ENCODE data around the gene TBX5. TPM values are rescaled to one million over a fixed set of nuclear protein-coding genes. Genes with fewer than 3 reads are reported as not detected.
A peak's percentile ranks its signal among the peaks of the same experiment; 100 is the strongest.
"Not testable (repeated sequence)": the region's sequence is repeated elsewhere in the genome, so short reads cannot be mapped to it uniquely, and the experiment has no call there.

The TBX5 gene
- total RNA-seq, 1 experiment from 2014 or later, result not detected

DNA sequence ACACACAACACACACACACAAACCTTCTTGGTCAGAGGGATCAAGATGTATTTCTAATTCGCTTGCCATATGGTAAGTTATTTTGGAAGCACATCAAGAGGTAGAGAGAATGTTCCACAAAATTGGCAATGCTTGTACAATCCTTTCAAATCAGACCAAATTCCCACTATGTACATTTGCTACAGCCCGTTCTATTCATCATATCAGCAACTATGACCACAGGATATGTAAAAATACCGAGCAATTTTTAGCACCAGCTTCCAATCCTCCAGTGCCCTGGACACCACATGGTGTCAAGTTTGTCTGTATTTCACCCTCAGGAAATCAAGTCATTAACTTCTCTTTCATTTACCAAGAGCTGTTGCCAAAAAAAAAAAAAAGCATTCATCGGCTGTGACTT, 21.2 kb downstream of the TBX5 start:
- no peak for DNase-seq (ENCODE audit: low spot score)

DNA sequence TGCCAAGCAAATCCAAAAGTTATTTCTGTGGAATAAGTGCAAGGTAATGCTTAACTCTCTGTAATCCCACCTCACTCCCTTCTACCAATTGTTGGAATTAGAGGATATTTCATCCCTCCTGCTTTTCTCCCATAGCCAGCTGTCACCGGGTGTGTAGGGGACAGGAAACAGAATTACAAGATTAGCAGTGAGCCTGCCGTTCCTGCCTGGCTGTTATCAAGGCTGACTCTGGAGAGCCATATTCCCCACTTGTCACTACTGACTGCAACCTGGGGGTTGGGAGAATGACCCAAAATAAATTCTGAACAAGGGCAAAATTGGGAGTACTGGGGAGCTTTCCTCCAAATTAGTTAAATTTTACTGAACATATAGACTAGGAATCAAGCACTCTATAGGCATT, 24.8 kb downstream of the TBX5 start:
- DNase-seq (ENCODE audit: low spot score), result no peak

DNA sequence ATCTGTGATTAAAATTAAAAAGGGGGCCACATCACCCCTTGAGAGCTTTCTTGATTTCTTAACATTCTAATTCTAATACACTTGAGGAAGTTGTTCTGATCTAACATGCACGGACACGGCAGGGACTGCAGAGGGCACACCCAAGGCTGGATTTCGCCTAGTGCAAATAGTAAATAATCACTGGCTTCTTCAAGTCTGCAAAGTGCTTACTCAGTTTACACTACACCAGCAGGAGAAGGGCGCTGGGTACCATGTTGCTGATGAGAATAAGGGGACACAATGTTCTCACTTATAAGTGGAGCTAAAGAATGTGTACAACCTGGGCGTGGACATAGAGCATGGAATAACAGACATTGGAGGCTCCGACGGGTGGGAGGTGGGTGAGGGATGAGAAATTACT, 34.2 kb downstream of the TBX5 start:
- DNase-seq (ENCODE audit: low spot score), result no peak

- DNase-seq (ENCODE audit: low spot score), result no peak
Measured at GRCh38 chr12:114371250-114371649, 34.7 kb downstream of the TBX5 start.

DNA sequence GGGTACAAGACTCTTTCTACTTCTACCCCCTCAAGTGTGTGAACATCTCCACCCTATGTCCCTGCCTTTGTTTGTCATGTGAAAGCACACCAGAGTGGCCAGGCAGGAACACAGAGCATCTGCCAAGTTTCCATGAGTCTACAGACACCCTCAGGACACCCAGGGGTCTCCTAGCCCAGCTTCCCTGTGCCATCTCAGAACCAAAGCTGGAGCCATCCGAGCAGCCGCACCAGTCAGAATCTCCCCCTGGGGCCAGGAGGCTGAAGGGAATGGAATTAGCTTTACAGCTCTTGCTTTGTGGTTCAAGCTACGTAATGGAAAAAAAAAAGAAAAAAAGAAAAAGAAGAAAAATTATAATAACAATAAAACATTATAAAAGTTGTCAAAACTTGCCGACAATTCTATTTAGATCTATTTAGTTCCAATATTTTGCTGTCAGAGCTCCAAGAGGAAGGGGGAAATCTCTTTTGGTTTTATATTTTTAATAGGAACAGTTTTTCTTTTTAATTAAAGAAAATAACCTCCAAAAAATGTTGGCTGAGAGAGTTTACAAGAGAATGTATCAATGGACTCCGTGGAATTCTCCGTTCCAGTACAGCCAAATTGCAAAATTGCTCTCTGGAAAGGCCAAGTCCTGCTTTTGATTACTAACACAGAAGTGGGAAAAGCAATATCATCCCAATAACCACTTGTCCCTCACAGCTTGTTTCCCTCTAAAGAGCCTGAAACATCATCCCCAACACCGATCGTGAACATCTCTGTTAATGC, 37.1 kb downstream of the TBX5 start:
- no peak for DNase-seq (ENCODE audit: low spot score)

DNA sequence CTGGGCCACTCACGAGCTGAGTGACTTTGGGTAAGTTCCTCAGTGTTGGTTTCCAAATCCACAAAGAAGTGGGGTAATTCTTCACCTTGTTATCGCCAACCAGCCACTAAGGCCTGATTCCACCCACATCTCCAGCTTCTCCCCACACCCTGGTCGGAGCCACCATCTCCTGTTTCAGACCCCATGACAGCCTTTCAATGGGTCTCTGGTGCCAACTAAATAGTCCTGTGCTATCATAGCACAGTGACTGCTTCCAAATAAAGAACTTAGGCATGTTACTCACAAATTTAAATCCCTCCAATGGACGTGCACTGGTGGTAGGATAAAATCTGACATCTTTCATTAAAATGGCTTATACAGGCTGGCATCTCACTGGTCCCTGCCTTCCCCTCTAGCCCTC, 44.0 kb downstream of the TBX5 start:
- DNase-seq (ENCODE audit: low spot score), result no peak

GRCh38 chr12:114361545-114361944, 44.4 kb downstream of the TBX5 start:
- DNase-seq (ENCODE audit: low spot score), result no peak

DNA sequence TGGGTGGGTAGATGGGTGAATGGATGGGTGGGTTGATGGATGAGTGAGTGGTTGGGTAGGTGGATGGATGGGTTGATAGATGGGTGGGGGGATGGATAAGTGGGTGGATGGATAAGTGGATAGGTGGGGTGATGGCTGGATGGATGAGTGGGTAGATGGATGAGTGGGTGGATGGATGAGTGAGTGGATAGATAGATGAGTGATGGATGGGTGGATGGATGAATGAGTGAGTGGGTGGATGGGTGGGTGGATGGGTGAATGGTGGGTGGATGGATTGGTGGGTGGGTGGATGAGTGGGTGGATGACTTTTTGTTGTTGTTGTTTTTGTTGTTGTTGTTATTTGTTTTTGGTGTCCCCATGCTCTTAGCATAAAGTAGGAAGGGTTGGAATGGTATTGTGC, 45.5 kb downstream of the TBX5 start:
- no peak for DNase-seq (ENCODE audit: low spot score)

- DNase-seq (ENCODE audit: low spot score), result peak; percentile 12
Measured at GRCh38 chr12:114355389-114356088, 50.4 kb downstream of the TBX5 start.

- not testable (repeated sequence) for DNase-seq (ENCODE audit: low spot score)
Measured at GRCh38 chr12:114349239-114349638, 56.7 kb downstream of the TBX5 start.

DNA sequence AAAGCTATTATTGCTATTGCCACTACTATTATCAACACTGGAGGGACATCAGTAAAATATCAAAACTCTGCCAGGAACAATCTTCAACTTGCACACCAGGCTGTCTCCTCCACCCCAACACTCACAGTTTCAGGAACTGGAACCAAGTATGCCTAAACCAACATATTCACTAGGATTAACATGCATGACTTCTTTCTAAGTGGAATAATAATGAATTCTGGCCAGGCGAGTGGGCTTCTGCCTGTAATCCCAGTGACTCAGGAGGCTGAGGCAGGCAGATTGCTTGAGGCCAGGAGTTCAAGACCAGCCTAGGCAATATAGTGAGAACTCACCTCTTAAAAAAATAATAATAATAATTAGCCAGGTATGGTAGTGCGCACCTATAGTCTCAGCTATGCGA, 58.1 kb downstream of the TBX5 start:
- no peak for DNase-seq (ENCODE audit: low spot score)

GRCh38 chr12:114344831-114345230, 61.1 kb downstream of the TBX5 start:
- DNase-seq (ENCODE audit: low spot score), result no peak

GRCh38 chr12:114344303-114344663, 61.7 kb downstream of the TBX5 start:
- no peak for DNase-seq (ENCODE audit: low spot score)

- DNase-seq (ENCODE audit: low spot score), result no peak
Measured at GRCh38 chr12:114343585-114344302, 62.2 kb downstream of the TBX5 start.

GRCh38 chr12:114342656-114343055, 63.3 kb downstream of the TBX5 start:
- no peak for DNase-seq (ENCODE audit: low spot score)

GRCh38 chr12:114341635-114342034, 64.3 kb downstream of the TBX5 start:
- no peak for DNase-seq (ENCODE audit: low spot score)

DNA sequence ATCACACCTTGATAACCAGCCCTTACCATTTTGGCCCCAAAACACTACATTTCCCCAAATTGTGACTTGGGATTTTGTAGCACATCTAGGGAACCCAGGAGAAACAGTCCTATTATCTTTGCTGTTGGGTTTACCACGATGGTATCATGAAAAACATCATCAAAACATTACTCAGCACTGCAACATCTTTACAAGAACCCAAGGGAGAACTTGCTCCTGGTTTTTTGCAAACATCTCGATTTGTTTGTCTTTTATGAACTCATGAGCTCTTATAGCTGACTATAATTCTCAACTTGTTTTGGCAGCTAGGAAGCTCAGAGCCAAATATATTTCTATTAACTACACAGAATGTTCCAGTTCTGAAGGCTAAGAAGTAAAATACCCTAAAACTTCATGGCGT, 65.7 kb downstream of the TBX5 start:
- DNase-seq (ENCODE audit: low spot score), result no peak

DNA sequence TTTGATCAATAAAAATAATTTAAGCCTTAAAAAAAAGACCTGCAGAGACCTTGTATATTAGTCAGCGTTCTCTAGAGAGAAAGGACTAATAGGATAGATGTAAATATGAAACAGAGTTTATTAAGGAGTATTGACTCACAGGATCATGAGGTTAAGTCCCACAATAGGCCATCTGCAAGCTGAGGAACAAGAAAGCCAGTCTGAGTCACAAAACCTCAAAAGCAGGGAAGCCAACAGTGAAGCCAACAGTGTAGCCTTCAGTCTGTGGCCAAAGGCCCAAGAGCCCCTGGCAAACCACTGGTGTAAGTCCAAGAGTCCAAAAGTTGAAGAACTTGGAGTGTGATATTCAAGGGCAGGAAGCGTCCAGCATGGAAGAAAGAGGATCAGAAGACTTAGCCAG, 66.3 kb downstream of the TBX5 start:
- no peak for DNase-seq (ENCODE audit: low spot score)

GRCh38 chr12:114335607-114336006, 70.3 kb downstream of the TBX5 start:
- DNase-seq (ENCODE audit: low spot score), result no peak

DNA sequence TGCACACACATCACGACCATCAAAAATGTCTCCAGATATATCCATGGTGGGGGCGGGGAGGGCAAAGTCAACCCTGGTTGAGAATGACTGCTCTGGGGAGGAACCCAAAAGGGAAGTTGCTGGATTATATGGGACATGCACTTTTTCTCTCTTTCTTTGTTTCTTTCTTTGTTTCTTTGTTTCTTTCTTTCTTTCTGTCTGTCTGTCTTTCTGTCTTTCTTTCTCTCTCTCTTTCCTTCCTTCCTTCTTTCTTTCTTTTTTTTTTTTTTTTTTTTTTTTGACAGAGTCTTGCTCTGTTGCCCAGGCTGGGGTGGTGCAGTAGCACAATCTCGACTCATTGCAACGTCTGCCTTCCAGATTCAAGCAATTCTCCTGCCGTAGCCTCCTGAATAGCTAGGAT, 71.5 kb downstream of the TBX5 start:
- DNase-seq (ENCODE audit: low spot score), result no peak

- DNase-seq (ENCODE audit: low spot score), result no peak
Measured at GRCh38 chr12:114328292-114328691, 77.7 kb downstream of the TBX5 start.

- DNase-seq (ENCODE audit: low spot score), result no peak
Measured at GRCh38 chr12:114327765-114328164, 78.2 kb downstream of the TBX5 start.

GRCh38 chr12:114321524-114321923, 84.4 kb downstream of the TBX5 start:
- DNase-seq (ENCODE audit: low spot score), result no peak
